Activated CD4-positive, alpha-beta T cell treated with anti-CD3 and anti-CD28 coated beads, Interleukin-2, amount 10 ng/mL, durations not matched to agents 7 days and 5 days (primary cell): ENCODE results near the gene KCNJ6. TPM values are rescaled to one million over a fixed set of nuclear protein-coding genes. Genes with fewer than 3 reads are reported as not detected.

Experiments used
- CTCF ChIA-PET: fragments of 350-600 bp; sonication (Branson Sonifier 250); formaldehyde crosslinking; loops from one replicate; lab custom pipeline; 2021; ENCODE audit warnings: antibody characterized with exemption; lab: Charles Lee
- POLR2A ChIA-PET: fragments of 350-600 bp; sonication (Branson Sonifier 250); formaldehyde crosslinking; loops from one replicate; lab custom pipeline; 2021; ENCODE audit warnings: antibody characterized with exemption; lab: Charles Lee
- DNase-seq: peaks from one replicate; pipeline ENCODE4 v3.0.0-alpha.2; 2020
- H3K27ac Mint-ChIP-seq: one replicate; pipeline ENCODE4 v1.8.0; 2021; ENCODE audit warnings: mild to moderate bottlenecking, moderate library complexity, mixed read lengths
- H3K27me3 Mint-ChIP-seq: one replicate; pipeline ENCODE4 v1.8.0; 2021; ENCODE audit warnings: mixed read lengths
- H3K36me3 Mint-ChIP-seq: one replicate; pipeline ENCODE4 v1.8.0; 2021; ENCODE audit warnings: low read depth, mixed read lengths
- H3K4me1 Mint-ChIP-seq: one replicate; pipeline ENCODE4 v1.8.0; 2021; ENCODE audit warnings: mixed read lengths
- H3K4me3 Mint-ChIP-seq: one replicate; pipeline ENCODE4 v1.8.0; 2021; ENCODE audit warnings: mild to moderate bottlenecking, moderate library complexity, mixed read lengths
- H3K9me3 Mint-ChIP-seq: one replicate; pipeline ENCODE4 v1.8.0; 2021; ENCODE audit warnings: mixed read lengths
- total RNA-seq, 2 experiments: library from RNA; stranded (reverse); gene quantifications; one replicate each; pipeline ENCODE4 v1.2.3, GENCODE V29; 2021

KCNJ6 gene
- total RNA-seq, 2 experiments from 2014 or later: not detected

DNA sequence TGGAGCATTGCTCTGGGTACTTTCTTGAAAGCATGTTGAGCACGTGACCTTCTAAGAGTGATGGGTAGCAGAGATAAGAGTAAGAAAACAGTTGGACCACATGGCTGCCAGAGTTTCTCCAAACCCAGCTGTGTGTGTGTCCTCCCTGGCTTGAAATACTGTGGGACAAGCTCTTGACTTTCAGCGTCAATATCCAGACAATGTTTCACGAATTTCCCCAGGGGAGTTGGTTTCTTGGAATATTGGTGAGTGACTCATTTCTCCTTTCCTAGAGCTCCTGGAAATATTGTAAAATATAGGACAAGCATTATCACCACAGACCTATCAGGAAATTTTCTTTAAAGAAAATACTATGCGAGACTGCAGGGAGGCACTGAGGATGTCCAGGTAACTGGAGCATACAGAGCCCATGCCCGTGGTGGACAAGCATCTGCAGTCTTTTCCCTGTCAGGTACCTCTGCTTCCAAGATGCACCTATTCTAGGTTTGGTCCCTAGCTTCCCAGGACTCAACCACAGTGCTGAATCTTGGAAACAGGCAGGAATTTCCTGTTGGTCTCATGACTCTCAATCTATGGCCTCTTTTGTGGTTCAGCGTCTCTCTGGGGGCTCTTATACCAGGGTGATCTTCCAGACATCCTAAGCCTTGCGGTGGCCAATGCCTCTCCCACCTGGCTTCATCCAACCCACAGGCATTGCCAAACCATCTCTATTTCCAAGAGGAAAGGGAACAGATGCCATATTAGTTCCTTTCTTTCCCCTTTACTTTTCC is 67.4 kb downstream of the KCNJ6 start:
- H3K36me3 Mint-ChIP-seq: no peaks in the 10 kb centered on the region
- no peak overlapping the region for H3K27ac Mint-ChIP-seq
- no peaks in the 10 kb centered on the region for H3K4me1 Mint-ChIP-seq
- no peak for DNase-seq
- H3K4me3 Mint-ChIP-seq: no peak overlapping the region
- peaks cover 2% of the 10 kb centered on the region for H3K9me3 Mint-ChIP-seq
- H3K27me3 Mint-ChIP-seq: peaks cover 8% of the 10 kb centered on the region
- ChIA-PET POLR2A (no interaction called here), CTCF (no interaction called here)

DNA sequence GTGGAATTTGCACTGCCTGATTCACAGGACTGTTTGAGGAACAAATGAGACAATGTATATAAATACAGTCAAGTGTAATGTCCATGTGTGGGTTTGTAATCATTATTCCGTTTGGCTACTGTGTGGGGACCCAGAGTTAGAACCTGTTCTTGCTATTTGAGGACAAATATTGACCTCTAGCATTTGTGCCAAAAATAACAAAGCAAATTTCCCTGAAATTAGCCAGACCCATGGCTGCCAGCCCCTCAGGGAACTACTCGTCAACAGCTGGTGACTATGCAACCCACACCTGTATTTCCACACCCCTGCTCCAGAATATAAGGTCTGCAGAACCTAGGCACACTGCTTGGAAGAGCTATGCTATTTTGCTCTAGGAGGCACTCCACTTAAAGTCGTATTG is 70.7 kb downstream of the KCNJ6 start:
- H3K27ac Mint-ChIP-seq: no peak overlapping the region
- H3K4me1 Mint-ChIP-seq: no peaks in the 10 kb centered on the region
- peaks cover 2% of the 10 kb centered on the region for H3K27me3 Mint-ChIP-seq
- H3K4me3 Mint-ChIP-seq: no peak overlapping the region
- ChIA-PET CTCF (interaction anchor here (0.7 kb wide), 1 partner anchor 132 kb away, joined by 3 read pairs; no protein-coding TSS in a partner anchor), POLR2A (no interaction called here)
- no peak for DNase-seq
- no peaks in the 10 kb centered on the region for H3K9me3 Mint-ChIP-seq
- H3K36me3 Mint-ChIP-seq: no peaks in the 10 kb centered on the region

DNA sequence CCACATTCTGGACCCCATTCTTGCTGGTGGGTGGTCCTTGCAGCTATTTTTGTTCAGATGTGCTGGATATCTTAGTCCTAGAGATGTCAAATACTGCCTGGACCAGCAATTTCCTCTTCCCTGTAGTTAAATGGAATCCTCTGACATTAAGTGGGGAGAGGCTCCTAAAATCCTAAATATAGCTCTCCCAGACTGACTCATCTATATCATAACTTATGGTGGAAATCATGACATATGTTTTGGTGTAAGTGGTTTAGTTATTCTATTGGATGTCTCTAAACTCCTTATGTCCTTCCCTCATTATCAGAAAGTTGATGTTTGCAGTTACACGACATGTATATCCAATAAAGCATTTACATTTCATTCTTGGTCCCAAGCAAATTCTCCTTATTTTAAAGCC is 73.1 kb downstream of the KCNJ6 start:
- Mint-ChIP-seq H3K4me3 (no peak overlapping the region), H3K27ac (no peak overlapping the region), H3K36me3 (no peaks in the 10 kb centered on the region), H3K9me3 (no peaks in the 10 kb centered on the region), H3K4me1 (no peaks in the 10 kb centered on the region), H3K27me3 (peaks cover 2% of the 10 kb centered on the region)
- ChIA-PET POLR2A (no interaction called here), CTCF (no interaction called here)
- no peak for DNase-seq

DNA sequence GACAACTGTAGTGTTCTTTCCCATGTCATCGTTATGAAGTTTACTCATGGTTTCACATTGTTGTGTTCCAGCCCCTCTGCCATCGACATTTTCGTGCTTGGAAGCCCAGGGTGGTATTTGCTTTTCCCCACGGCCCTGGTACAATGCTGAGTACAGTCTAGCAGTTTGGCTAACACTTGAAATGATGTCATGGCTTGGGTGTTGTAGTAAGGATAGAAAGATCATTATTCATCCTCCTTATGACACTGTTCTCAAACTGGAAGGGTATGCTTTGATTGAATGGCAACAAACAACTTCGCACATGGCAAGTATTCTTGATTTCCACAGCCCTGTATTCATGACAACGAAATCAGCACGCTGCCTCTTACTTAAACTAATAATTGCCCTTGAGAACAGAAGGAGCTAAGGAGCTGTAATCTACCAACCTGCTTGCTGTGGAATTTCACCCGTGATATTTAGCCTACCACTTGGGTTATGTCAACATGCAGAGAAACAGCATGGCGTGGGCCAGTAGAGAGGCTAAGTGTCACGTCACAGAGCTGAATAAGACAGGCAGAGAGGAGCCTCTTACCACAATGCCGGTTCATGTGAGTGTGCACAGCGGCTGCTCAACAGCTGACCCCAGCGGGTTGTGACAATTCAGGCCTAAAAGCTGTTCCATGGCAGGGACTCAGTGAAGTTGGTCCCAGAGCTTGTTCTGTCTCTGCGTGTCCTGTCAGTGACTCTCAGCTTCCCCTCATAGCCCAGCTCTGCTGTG is 73.9 kb downstream of the KCNJ6 start:
- no peaks in the 10 kb centered on the region for H3K36me3 Mint-ChIP-seq
- ChIA-PET POLR2A (no interaction called here), CTCF (no interaction called here)

DNA sequence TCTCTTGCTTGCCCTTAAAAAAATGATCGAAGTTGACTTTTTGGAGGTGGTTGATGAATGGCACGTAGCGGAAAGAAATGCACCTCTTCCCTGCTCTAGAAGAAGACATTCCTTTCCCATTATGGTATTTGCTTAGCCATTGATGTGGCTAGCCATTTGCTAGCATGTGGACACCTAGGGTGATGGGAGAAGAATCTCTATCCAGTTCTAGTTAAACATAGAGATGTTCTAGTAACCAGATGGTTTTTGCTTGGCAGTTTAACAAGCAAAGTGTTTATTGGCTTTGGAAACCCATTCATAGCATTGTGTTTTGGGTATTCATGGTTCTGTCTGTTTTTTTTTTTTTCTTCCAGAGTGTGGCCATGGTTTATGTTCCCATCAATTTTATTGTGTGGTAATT is 78.9 kb downstream of the KCNJ6 start:
- Mint-ChIP-seq H3K4me1 (no peaks in the 10 kb centered on the region), H3K4me3 (no peak overlapping the region), H3K27me3 (no peaks in the 10 kb centered on the region), H3K9me3 (no peaks in the 10 kb centered on the region), H3K36me3 (no peaks in the 10 kb centered on the region), H3K27ac (no peak overlapping the region)
- ChIA-PET CTCF (no interaction called here), POLR2A (no interaction called here)
- DNase-seq: no peak

More for the DNA sequence above, 73.9 kb downstream of the KCNJ6 start:
- Mint-ChIP-seq H3K4me3 (no peak overlapping the region), H3K9me3 (no peaks in the 10 kb centered on the region), H3K4me1 (no peaks in the 10 kb centered on the region), H3K27ac (no peak overlapping the region), H3K27me3 (peaks cover 2% of the 10 kb centered on the region)
- no peak for DNase-seq

DNA sequence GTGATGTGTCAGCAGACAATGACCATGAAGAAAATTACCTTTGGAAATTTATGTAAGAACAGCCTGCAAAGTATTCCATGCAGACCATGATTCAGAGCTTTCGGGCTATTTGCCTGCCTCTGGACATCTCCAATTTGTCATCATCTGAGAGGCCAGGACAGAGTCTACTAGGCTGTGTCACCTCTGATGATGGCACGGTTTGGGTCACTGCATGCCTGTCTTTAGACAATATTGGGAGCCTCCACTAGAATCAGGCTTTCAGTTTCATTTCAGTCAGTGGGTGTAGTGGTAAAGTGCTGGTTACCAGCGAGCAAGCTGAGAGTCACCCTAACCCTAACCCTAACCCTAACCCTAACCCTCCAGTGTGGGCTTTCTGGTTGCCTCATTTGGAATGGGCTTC is 80.8 kb downstream of the KCNJ6 start:
- no peaks in the 10 kb centered on the region for H3K27me3 Mint-ChIP-seq
- no peak for DNase-seq
- CTCF ChIA-PET: no interaction called here
- H3K9me3 Mint-ChIP-seq: no peaks in the 10 kb centered on the region
- no peaks in the 10 kb centered on the region for H3K4me1 Mint-ChIP-seq
- no peak overlapping the region for H3K4me3 Mint-ChIP-seq
- POLR2A ChIA-PET: no interaction called here
- no peak overlapping the region for H3K27ac Mint-ChIP-seq
- H3K36me3 Mint-ChIP-seq: no peaks in the 10 kb centered on the region

DNA sequence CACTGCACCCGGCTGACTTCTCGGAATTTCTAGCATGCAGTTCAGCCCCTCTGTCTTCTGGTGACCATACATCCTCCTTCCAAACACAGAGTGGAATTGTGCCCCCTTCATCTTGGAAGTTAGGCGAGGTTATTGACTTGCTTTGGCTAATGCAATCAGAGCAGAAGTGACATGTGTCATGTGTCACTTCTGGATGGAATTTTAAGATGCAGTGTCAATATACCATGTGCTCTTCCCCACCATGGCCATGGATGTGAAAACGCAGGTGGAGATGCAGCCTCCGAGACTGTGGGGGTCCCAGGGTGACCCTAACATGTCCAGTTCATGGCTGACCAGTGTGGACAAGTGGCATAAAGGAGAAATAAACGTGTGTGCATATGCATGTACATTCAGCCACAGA is 83.0 kb downstream of the KCNJ6 start:
- POLR2A ChIA-PET: no interaction called here
- Mint-ChIP-seq H3K4me1 (no peaks in the 10 kb centered on the region), H3K36me3 (no peaks in the 10 kb centered on the region), H3K9me3 (no peaks in the 10 kb centered on the region), H3K27ac (no peak overlapping the region), H3K27me3 (no peaks in the 10 kb centered on the region), H3K4me3 (no peak overlapping the region)
- DNase-seq: no peak
- CTCF ChIA-PET: no interaction called here

DNA sequence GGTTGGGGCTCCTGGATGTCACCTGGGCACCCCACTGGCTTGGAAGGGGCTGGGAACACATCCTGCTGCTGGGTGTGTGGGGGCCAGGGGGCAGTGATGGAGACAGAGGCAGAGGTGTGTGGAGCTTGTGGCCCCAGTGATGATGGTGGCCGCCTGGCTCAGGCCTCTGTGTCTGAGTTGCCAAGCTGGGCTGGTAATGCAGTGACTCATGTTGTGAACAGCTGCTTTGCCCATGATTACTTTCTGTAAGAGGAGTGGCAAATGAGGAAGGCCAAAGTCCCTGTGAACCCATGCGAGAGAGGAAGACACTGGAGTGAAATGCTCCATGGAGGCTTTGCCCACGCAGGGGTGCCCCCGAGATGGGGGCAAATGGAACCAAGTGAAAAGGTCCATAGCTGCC is 86.8 kb downstream of the KCNJ6 start:
- H3K4me1 Mint-ChIP-seq: no peaks in the 10 kb centered on the region
- ChIA-PET POLR2A (no interaction called here), CTCF (no interaction called here)
- DNase-seq: no peak
- H3K36me3 Mint-ChIP-seq: no peaks in the 10 kb centered on the region
- H3K4me3 Mint-ChIP-seq: no peak overlapping the region
- no peak overlapping the region for H3K27ac Mint-ChIP-seq
- H3K9me3 Mint-ChIP-seq: no peaks in the 10 kb centered on the region
- no peaks in the 10 kb centered on the region for H3K27me3 Mint-ChIP-seq

DNA sequence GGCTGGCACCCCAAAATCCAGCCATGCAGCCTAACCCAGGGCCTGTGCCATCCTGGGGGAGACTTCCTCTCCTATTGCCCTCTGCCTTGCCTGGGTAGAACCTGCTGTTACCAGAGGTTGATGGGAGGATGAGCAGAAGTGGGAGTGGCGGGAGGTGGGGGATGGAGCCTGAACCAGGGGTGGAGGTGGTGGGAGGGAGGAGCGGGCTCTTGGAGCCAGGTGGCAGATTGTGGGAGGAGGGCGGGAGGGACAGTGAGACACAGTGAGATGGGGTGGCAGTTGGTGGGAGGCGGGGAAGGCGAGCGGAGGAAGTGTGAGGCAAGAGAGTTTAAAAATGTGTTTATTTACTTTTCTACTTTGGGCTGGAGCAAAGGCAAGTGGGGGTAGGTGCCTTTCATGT is 87.3 kb downstream of the KCNJ6 start:
- Mint-ChIP-seq H3K36me3 (no peaks in the 10 kb centered on the region), H3K4me1 (no peaks in the 10 kb centered on the region), H3K4me3 (no peak overlapping the region), H3K27me3 (no peaks in the 10 kb centered on the region), H3K27ac (no peak overlapping the region), H3K9me3 (no peaks in the 10 kb centered on the region)
- ChIA-PET POLR2A (no interaction called here), CTCF (no interaction called here)
- DNase-seq: no peak

DNA sequence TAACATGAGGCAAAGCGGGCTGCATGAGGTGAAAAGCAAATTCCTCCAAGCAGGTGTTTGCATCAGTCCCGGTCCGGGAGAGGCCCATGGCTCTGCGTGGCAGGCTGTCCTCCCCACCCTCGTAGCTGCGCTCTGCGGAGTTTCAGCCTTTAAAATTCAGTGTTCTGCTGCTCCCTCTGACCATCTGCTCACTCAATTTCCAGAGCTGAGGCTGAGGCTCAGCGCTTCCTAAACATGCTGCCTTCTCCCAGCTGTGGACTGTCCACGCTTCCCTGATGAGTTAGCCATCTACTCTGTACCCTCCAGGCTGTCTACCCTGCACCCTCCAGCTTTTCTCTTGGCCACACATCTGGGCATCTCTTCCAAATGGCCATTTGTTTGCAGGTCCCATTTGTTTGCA is 87.7 kb downstream of the KCNJ6 start:
- ChIA-PET POLR2A (no interaction called here), CTCF (no interaction called here)
- Mint-ChIP-seq H3K27ac (no peak overlapping the region), H3K27me3 (peaks cover 2% of the 10 kb centered on the region), H3K36me3 (no peaks in the 10 kb centered on the region), H3K9me3 (no peaks in the 10 kb centered on the region), H3K4me3 (no peak overlapping the region), H3K4me1 (no peaks in the 10 kb centered on the region)
- DNase-seq: no peak

DNA sequence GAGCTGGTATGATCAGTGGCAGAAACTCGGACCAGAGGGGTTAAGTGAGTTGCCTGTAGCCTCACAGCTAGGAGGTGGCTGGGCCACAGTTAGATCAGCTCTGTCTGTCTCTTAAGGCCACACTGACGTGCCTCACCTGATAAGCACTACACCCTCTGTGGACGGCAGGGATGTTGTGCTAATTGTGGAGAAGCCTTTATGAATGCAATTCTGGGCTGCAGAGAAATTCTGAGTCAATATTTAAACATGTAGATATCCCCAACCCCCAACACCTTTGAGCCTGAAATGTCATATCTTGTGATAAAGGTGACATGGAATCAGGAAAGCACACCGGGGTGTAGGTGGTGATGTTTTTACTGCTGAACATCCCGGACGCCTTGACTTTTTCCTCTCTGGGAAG is 88.3 kb downstream of the KCNJ6 start:
- H3K4me3 Mint-ChIP-seq: no peak overlapping the region
- peaks cover 3% of the 10 kb centered on the region for H3K27me3 Mint-ChIP-seq
- no peaks in the 10 kb centered on the region for H3K9me3 Mint-ChIP-seq
- no peak overlapping the region for H3K27ac Mint-ChIP-seq
- no peaks in the 10 kb centered on the region for H3K4me1 Mint-ChIP-seq
- no peaks in the 10 kb centered on the region for H3K36me3 Mint-ChIP-seq
- ChIA-PET POLR2A (no interaction called here), CTCF (no interaction called here)
- no peak for DNase-seq

DNA sequence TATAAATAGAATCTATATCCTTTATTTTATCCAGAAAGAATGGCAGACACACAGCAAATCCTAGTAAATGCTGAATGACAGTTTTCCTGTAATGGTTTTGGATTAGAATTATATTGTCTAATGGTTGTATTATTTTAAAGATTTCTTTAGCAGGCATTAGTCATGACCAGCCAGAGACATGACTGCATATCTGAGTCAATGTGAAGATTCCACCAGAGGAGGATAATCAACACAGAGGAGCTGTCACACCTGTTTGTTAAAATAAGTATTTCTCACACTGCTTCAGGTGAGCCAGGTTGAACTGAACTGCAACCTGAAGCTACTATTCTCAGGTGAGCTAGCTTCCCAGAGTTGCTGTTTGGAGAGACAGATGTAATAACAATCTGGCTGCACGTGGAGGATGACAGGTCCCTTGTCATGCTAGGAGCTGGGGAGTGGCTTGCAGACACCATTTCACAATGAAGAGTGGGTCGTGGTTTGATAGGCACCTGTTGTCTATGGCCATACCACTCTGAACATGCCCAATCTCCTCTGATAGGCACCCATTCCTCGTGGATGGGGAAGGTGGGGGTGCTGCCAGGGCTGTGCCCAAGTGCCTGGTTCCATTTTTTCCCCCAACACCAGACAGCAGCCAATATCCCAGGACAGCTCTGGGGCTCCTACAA is 94.3 kb downstream of the KCNJ6 start:
- Mint-ChIP-seq H3K9me3 (no peaks in the 10 kb centered on the region), H3K27ac (no peak overlapping the region), H3K36me3 (no peaks in the 10 kb centered on the region), H3K27me3 (peaks cover 3% of the 10 kb centered on the region), H3K4me1 (no peaks in the 10 kb centered on the region), H3K4me3 (no peak overlapping the region)
- CTCF ChIA-PET: no interaction called here
- no peak for DNase-seq
- POLR2A ChIA-PET: no interaction called here

DNA sequence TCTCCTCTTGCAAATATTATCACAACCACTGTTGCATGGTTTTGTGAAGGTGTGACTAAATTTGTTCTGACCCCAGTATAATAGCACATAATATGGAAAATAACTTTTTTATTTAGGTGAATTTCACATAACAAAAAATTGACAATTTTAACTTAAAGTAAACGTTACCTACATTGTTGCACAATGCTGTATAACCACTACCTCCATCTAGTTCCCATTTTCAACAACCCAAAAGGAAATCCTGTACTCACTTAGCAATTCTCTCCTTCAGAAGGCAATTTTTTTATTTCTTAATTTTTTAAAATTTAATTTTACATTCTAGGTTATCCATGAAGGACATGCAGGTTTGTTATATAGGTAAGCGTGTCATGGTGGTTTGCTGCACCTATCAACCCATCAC is 95.2 kb downstream of the KCNJ6 start:
- CTCF ChIA-PET: no interaction called here
- POLR2A ChIA-PET: no interaction called here
- Mint-ChIP-seq H3K4me1 (no peaks in the 10 kb centered on the region), H3K36me3 (no peaks in the 10 kb centered on the region), H3K27me3 (peaks cover 3% of the 10 kb centered on the region), H3K4me3 (no peak overlapping the region), H3K9me3 (no peaks in the 10 kb centered on the region), H3K27ac (no peak overlapping the region)
- DNase-seq: no peak
